H9 (cell line): Measurements from ENCODE around the gene LYSMD3. TPM values are rescaled to one million over a fixed set of nuclear protein-coding genes. Genes with fewer than 3 reads are reported as not detected.
A peak's percentile ranks its signal among the peaks of the same experiment; 100 is the strongest.

Experiments used
- DNase-seq: peaks from one replicate; pipeline ENCODE4 v3.0.0-alpha.2; 2017
- H2AFZ ChIP-seq: one replicate; pipeline ENCODE4 v1.6.1; 2013; ENCODE audit warnings: mild to moderate bottlenecking, low read length, control low read depth, moderate library complexity
- H2AK5ac ChIP-seq: 2 replicates; pipeline ENCODE4 v1.6.1; 2013; ENCODE audit warnings: low read length, control low read depth, mixed read lengths; ENCODE audit not compliant: insufficient read length
- H2BK120ac ChIP-seq: one replicate; pipeline ENCODE4 v1.6.1; 2013; ENCODE audit warnings: low read depth, mild to moderate bottlenecking, low read length, control low read depth, inconsistent platforms; ENCODE audit not compliant: poor library complexity, severe bottlenecking
- H2BK12ac ChIP-seq: 2 replicates; pipeline ENCODE4 v1.6.1; 2013; ENCODE audit warnings: low read length, control low read depth, mixed read lengths, low read depth; ENCODE audit not compliant: insufficient read length
- H2BK15ac ChIP-seq: 2 replicates; pipeline ENCODE4 v1.6.1; 2013; ENCODE audit warnings: low read depth, low read length, control low read depth
- H2BK20ac ChIP-seq: one replicate; pipeline ENCODE4 v1.6.1; 2013; ENCODE audit warnings: low read depth, mild to moderate bottlenecking, low read length, control low read depth, inconsistent platforms; ENCODE audit not compliant: poor library complexity, severe bottlenecking
- H2BK5ac ChIP-seq: 2 replicates; pipeline ENCODE4 v1.6.1; 2013; ENCODE audit warnings: low read length, control low read depth, mixed read lengths; ENCODE audit not compliant: insufficient read length
- H3K14ac ChIP-seq: 2 replicates; pipeline ENCODE4 v1.6.1; 2013; ENCODE audit warnings: low read length, control low read depth; ENCODE audit not compliant: insufficient read depth
- H3K18ac ChIP-seq: 2 replicates; pipeline ENCODE4 v1.6.1; 2013; ENCODE audit warnings: low read depth, mild to moderate bottlenecking, mixed read lengths, low read length, control low read depth; ENCODE audit not compliant: insufficient read length
- H3K23ac ChIP-seq: 2 replicates; pipeline ENCODE4 v1.6.1; 2013; ENCODE audit warnings: low read length, control low read depth, mixed read lengths, low read depth; ENCODE audit not compliant: insufficient read length
- H3K23me2 ChIP-seq: 2 replicates; pipeline ENCODE4 v1.6.1; 2013; ENCODE audit warnings: low read depth, mild to moderate bottlenecking, mixed read lengths, low read length, control low read depth; ENCODE audit not compliant: insufficient read length, poor library complexity, severe bottlenecking
- H3K27ac ChIP-seq: 2 replicates; pipeline ENCODE4 v1.5.1; 2013; ENCODE audit warnings: low read length, control low read depth, mixed read lengths, low read depth; ENCODE audit not compliant: insufficient read length
- H3K27me3 ChIP-seq: 2 replicates; pipeline ENCODE4 v1.6.1; 2013; ENCODE audit warnings: low read length, control low read depth, inconsistent platforms; ENCODE audit not compliant: insufficient read depth
- H3K4ac ChIP-seq: 2 replicates; pipeline ENCODE4 v1.6.1; 2013; ENCODE audit warnings: low read depth, mild to moderate bottlenecking, control low read depth, inconsistent platforms, low read length, moderate library complexity
- H3K4me1 ChIP-seq: 2 replicates; pipeline ENCODE4 v1.6.1; 2013; ENCODE audit warnings: low read length, control low read depth, inconsistent platforms; ENCODE audit not compliant: insufficient read depth
- H3K4me2 ChIP-seq: 2 replicates; pipeline ENCODE4 v1.6.1; 2013; ENCODE audit warnings: low read length, control low read depth, mixed read lengths; ENCODE audit not compliant: insufficient read length, insufficient read depth
- H3K56ac ChIP-seq: 2 replicates; pipeline ENCODE4 v1.6.1; 2013; ENCODE audit warnings: low read depth, mild to moderate bottlenecking, mixed read lengths, low read length, control low read depth; ENCODE audit not compliant: insufficient read length
- H3K79me1 ChIP-seq: 2 replicates; pipeline ENCODE4 v1.6.1; 2013; ENCODE audit warnings: low read depth, mild to moderate bottlenecking, moderate library complexity, low read length, control low read depth, inconsistent platforms; ENCODE audit not compliant: insufficient read depth, poor library complexity, severe bottlenecking
- H3K79me2 ChIP-seq: 2 replicates; pipeline ENCODE4 v1.6.1; 2013; ENCODE audit warnings: low read length, control low read depth, inconsistent platforms; ENCODE audit not compliant: insufficient read depth
- H3K9ac ChIP-seq: 2 replicates; pipeline ENCODE4 v1.6.1; 2013; ENCODE audit warnings: low read length, control low read depth, mixed read lengths; ENCODE audit not compliant: insufficient read length; ENCODE audit errors: extremely low read depth
- H3K9me3 ChIP-seq: one replicate; pipeline ENCODE4 v1.6.1; 2013; ENCODE audit warnings: low read depth, low read length, inconsistent platforms; ENCODE audit not compliant: control insufficient read depth
- H3T11ph ChIP-seq: one replicate; pipeline ENCODE4 v1.6.1; 2013; ENCODE audit warnings: mild to moderate bottlenecking, low read length, control low read depth, inconsistent platforms
- H4K20me1 ChIP-seq: one replicate; pipeline ENCODE4 v1.6.1; 2013; ENCODE audit not compliant: control insufficient read depth, insufficient read length, insufficient read depth
- H4K5ac ChIP-seq: 2 replicates; pipeline ENCODE4 v1.6.1; 2013; ENCODE audit warnings: low read depth, mild to moderate bottlenecking, mixed read lengths, low read length, control low read depth; ENCODE audit not compliant: insufficient read length
- H4K8ac ChIP-seq: replicated peaks from 2 replicates; pipeline ENCODE4 v1.6.1; 2013; ENCODE audit warnings: low read length, control low read depth, mixed read lengths, low read depth; ENCODE audit not compliant: insufficient read length
- H4K91ac ChIP-seq: 2 replicates; pipeline ENCODE4 v1.6.1; 2013; ENCODE audit warnings: low read depth, mild to moderate bottlenecking, moderate library complexity, mixed read lengths, low read length, control low read depth; ENCODE audit not compliant: insufficient read length
- H3K27ac Mint-ChIP-seq, 3 experiments: 2 replicates in 2 of 3; 3 replicates in 1 of 3; pipeline ENCODE4 v1.8.0; 2020 to 2021; ENCODE audit warnings: mixed read lengths in 3 of 3, mild to moderate bottlenecking in 1 of 3, moderate library complexity in 1 of 3
- H3K27me3 Mint-ChIP-seq: 2 replicates; pipeline ENCODE4 v1.8.0; 2021; ENCODE audit warnings: low read depth, mild to moderate bottlenecking, moderate library complexity, mixed read lengths
- H3K36me3 Mint-ChIP-seq, 3 experiments: 2 replicates in 2 of 3; 3 replicates in 1 of 3; pipeline ENCODE4 v1.8.0; 2020 to 2021; ENCODE audit warnings: low read depth in 3 of 3, mixed read lengths in 3 of 3; ENCODE audit not compliant: insufficient read depth in 1 of 3
- H3K4me1 Mint-ChIP-seq, 2 experiments: 2 replicates each; pipeline ENCODE4 v1.8.0; 2020; ENCODE audit warnings: mixed read lengths in 2 of 2
- H3K4me3 Mint-ChIP-seq, 2 experiments: 2 replicates in 1 of 2; 3 replicates in 1 of 2; pipeline ENCODE4 v1.8.0; 2020 to 2021; ENCODE audit warnings: mild to moderate bottlenecking in 2 of 2, mixed read lengths in 2 of 2, moderate library complexity in 1 of 2
- H3K9me3 Mint-ChIP-seq, 2 experiments: 2 replicates in 1 of 2; 3 replicates in 1 of 2; pipeline ENCODE4 v1.8.0; 2020; ENCODE audit warnings: mild to moderate bottlenecking in 2 of 2, mixed read lengths in 2 of 2, moderate library complexity in 1 of 2
- WGBS: extraction: QIAGEN DNeasy Blood & Tissue Kit; methylation state at CpG from one replicate; pipeline ENCODE4 v1.1.7; 2013; ENCODE audit warnings: missing lambda C conversion rate, low lambda C conversion rate, mixed read lengths; ENCODE audit not compliant: insufficient read length; ENCODE audit errors: extremely low coverage; 5-methylcytosine and 5-hydroxymethylcytosine counted together
- total RNA-seq: library from RNA; stranded (reverse); gene quantifications from 2 replicates; pipeline ENCODE4 v1.2.1, GENCODE V29; 2021
- TF ChIP-seq, protein P1 (sequence below): fragments of 200-600 bp; sonication (generic); conservative IDR thresholded peaks from 3 replicates; pipeline ENCODE4 v1.8.0; 2021; ENCODE audit warnings: antibody characterized with exemption, mild to moderate bottlenecking

Gene LYSMD3
- total RNA-seq, 1 experiment from 2014 or later = 14.0 TPM

- no peaks in the 10 kb centered on the region for H3K79me2 ChIP-seq
- H2AK5ac ChIP-seq = no peak overlapping the region
- Mint-ChIP-seq H3K9me3 (peaks cover 3% of the 10 kb centered on the region in 2 experiments; a peak in 3 of 5 replicates), H3K4me3 (no peak overlapping the region), H3K27ac (peak overlapping the region in 1 of 3 experiments; percentile 63; a peak in 1 of 7 replicates), H3K27me3 (no peaks in the 10 kb centered on the region), H3K36me3 (peaks cover 0 to 8% (median 0%) of the 10 kb centered on the region in 3 experiments; a peak in 4 of 7 replicates), H3K4me1 (peaks cover 46 to 50% of the 10 kb centered on the region in 2 experiments)
- no peak overlapping the region for H3K18ac ChIP-seq
- no peak for DNase-seq
- H2BK15ac ChIP-seq = no peak overlapping the region
- no peak overlapping the region for H2AFZ ChIP-seq
- H3K23ac ChIP-seq = no peak overlapping the region
- H4K91ac ChIP-seq = no peak overlapping the region
- H3K9me3 ChIP-seq = no peaks in the 10 kb centered on the region
- no peak overlapping the region for H2BK20ac ChIP-seq
- H2BK12ac ChIP-seq = no peak overlapping the region
- H3K27me3 ChIP-seq = no peaks in the 10 kb centered on the region
- H2BK120ac ChIP-seq = no peak overlapping the region
- TF ChIP-seq, protein P1, sequence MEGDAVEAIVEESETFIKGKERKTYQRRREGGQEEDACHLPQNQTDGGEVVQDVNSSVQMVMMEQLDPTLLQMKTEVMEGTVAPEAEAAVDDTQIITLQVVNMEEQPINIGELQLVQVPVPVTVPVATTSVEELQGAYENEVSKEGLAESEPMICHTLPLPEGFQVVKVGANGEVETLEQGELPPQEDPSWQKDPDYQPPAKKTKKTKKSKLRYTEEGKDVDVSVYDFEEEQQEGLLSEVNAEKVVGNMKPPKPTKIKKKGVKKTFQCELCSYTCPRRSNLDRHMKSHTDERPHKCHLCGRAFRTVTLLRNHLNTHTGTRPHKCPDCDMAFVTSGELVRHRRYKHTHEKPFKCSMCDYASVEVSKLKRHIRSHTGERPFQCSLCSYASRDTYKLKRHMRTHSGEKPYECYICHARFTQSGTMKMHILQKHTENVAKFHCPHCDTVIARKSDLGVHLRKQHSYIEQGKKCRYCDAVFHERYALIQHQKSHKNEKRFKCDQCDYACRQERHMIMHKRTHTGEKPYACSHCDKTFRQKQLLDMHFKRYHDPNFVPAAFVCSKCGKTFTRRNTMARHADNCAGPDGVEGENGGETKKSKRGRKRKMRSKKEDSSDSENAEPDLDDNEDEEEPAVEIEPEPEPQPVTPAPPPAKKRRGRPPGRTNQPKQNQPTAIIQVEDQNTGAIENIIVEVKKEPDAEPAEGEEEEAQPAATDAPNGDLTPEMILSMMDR = no peak
- no CpG with 5 or more reads among the region's 4 CpGs for WGBS
- H3K9ac ChIP-seq = no peak overlapping the region
- H4K20me1 ChIP-seq = no peaks in the 10 kb centered on the region
- no peak overlapping the region for H2BK5ac ChIP-seq
- H3K79me1 ChIP-seq = no peaks in the 10 kb centered on the region
- H3K27ac ChIP-seq = no peak overlapping the region
- no peak overlapping the region for H3K14ac ChIP-seq
- H3K4me2 ChIP-seq = no peak overlapping the region
- peaks cover 4% of the 10 kb centered on the region for H3K4me1 ChIP-seq
- H3K23me2 ChIP-seq = no peaks in the 10 kb centered on the region
- no peak overlapping the region for H4K8ac ChIP-seq
- no peak overlapping the region for H3K56ac ChIP-seq
- H4K5ac ChIP-seq = no peak overlapping the region
- no peak overlapping the region for H3K4ac ChIP-seq
- H3T11ph ChIP-seq = no peak overlapping the region
Observed at GRCh38 chr5:90546216-90546837, 16.9 kb upstream of the LYSMD3 start.
